EH (cell line): ENCODE results near the gene MKRN3.
"Not testable (repeated sequence)": the region's sequence is repeated elsewhere in the genome, so short reads cannot be mapped to it uniquely, and the experiment has no call there.

ENCODE experiments used
- DNase-seq: peaks from one replicate; pipeline ENCODE4 v3.0.0-alpha.2; 2015; ENCODE audit warnings: low read depth

MKRN3 gene

DNA sequence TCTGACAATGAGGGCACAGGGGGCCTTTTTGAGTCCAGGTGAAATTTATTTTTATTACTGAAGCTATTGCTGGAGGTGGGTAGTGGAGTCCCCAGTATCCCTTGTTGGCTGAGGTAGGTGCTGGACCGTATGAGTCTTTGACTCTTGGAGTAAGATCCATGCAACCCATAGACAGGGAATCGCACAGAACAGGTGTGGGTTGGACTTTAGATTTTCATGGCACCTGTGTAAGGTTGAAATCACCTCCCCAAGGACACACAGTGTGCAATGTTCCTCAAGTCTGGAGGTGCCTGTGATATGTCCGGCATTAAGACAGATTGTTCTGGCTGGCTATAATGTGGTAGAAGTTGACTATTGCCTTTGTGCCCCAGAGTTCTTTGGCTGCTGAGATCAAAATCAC lies 23.5 kb downstream of the MKRN3 start:
- no peak for DNase-seq

GRCh38 chr15:23594252-23594770 lies 28.8 kb downstream of the MKRN3 start:
- DNase-seq = no peak

GRCh38 chr15:23595368-23595767 lies 29.9 kb downstream of the MKRN3 start:
- no peak for DNase-seq

- no peak for DNase-seq
Observed at GRCh38 chr15:23596736-23597135, 31.3 kb downstream of the MKRN3 start.

DNA sequence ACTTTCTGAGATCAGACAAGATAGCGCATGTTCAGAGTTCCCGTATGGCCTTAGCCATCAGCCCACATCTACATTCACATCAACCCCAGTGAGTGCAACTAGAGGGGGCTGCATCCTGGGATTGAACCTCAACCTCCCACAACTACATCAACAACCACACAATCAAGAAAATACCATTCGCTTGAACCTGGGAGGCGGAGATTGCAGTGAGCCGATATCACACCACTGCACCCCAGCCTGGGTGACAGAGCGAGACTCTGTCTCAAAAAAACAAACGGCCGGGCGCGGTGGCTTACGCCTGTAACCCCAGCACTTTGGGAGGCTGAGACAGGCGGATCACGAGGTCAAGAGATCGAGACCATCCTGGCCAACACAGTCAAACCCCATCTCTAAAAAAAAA lies 31.8 kb downstream of the MKRN3 start:
- DNase-seq = not testable (repeated sequence)

GRCh38 chr15:23599053-23599452 lies 33.6 kb downstream of the MKRN3 start:
- DNase-seq = no peak

- DNase-seq = no peak
Observed at GRCh38 chr15:23602124-23602523, 36.6 kb downstream of the MKRN3 start.

DNA sequence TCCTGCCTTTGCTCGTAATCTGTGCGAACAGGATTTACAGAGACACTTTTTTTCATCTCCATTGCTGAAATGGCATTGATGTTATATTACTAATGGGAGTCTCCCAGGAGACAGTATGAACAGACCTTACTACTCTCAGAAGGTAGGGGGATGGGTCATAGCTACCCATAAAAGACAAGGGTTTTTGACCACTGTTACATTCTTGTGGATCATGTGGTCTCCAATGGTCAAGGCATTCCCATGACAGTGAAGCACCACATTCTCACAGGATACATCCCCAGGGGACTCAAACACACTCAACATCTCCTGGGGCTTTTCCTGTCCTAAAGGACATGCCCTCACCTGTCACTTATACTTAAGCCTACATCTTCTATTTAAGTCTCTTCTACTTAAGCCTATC lies 40.8 kb downstream of the MKRN3 start:
- no peak for DNase-seq

- DNase-seq = no peak
Observed at GRCh38 chr15:23616536-23616935, 51.1 kb downstream of the MKRN3 start.
